SIG-M5 (cell line): ENCODE results near the gene CBR4.
"Not testable (repeated sequence)": the region's sequence is repeated elsewhere in the genome, so short reads cannot be mapped to it uniquely, and the experiment has no call there.

Experiments used
- DNase-seq: peaks from one replicate; lab custom pipeline; 2025; lab: John Stamatoyannopoulos, UW

Gene CBR4

GRCh38 chr4:169010125-169011023, at the start of gene CBR4:
Gene CBR4, minus strand, starts transcription at chr4:169010255. Its CDS starts 166 bp downstream, at chr4:169010089.
- DNase-seq: peak; percentile 82

- DNase-seq: no peak
Observed at GRCh38 chr4:169059306-169060211, 49.5 kb upstream of the CBR4 start.

- DNase-seq: no peak
Observed at GRCh38 chr4:169058312-169058711, 48.3 kb upstream of the CBR4 start.

- no peak for DNase-seq
Observed at GRCh38 chr4:169054879-169055278, 44.8 kb upstream of the CBR4 start.

- no peak for DNase-seq
Observed at GRCh38 chr4:169052594-169052945, 42.5 kb upstream of the CBR4 start.

GRCh38 chr4:169051761-169052593, 41.9 kb upstream of the CBR4 start:
- DNase-seq: no peak

- DNase-seq: no peak
Observed at GRCh38 chr4:169050881-169051760, 41.1 kb upstream of the CBR4 start.

GRCh38 chr4:169050284-169050683, 40.2 kb upstream of the CBR4 start:
- DNase-seq: no peak

GRCh38 chr4:169048868-169049414, 38.9 kb upstream of the CBR4 start:
- no peak for DNase-seq

GRCh38 chr4:169047956-169048355, 37.9 kb upstream of the CBR4 start:
- no peak for DNase-seq

GRCh38 chr4:169045862-169046584, 36.0 kb upstream of the CBR4 start:
- no peak for DNase-seq

- no peak for DNase-seq
Observed at GRCh38 chr4:169044714-169045447, 34.8 kb upstream of the CBR4 start.

GRCh38 chr4:169042608-169043007, 32.6 kb upstream of the CBR4 start:
- no peak for DNase-seq

- no peak for DNase-seq
Observed at GRCh38 chr4:169040559-169041261, 30.7 kb upstream of the CBR4 start.

- DNase-seq: no peak
Observed at GRCh38 chr4:169039251-169039954, 29.3 kb upstream of the CBR4 start.

GRCh38 chr4:169037506-169037905, 27.5 kb upstream of the CBR4 start:
- no peak for DNase-seq

GRCh38 chr4:169035871-169036620, 26.0 kb upstream of the CBR4 start:
- not testable (repeated sequence) for DNase-seq
